GM11168 (cell line): ENCODE measurements around the gene AADACL3.
"Not testable (repeated sequence)": the region's sequence is repeated elsewhere in the genome, so short reads cannot be mapped to it uniquely, and the experiment has no call there.

ENCODE experiments used
- in situ Hi-C: fragments of 300-500 bp; cut with MboI; formaldehyde crosslinking; loops from one replicate; pipeline ENCODE4 v1.12.0; 2022; ENCODE audit warnings: low sequenced_read_pairs; ENCODE audit not compliant: unreplicated experiment

AADACL3 gene

GRCh38 chr1:12712929-12713328 lies 3.0 kb upstream of the AADACL3 start:
- in situ Hi-C loops, result no loop called here

- in situ Hi-C loops, result not testable (repeated sequence)
Measured at GRCh38 chr1:12713651-12714050, 2.3 kb upstream of the AADACL3 start.

- in situ Hi-C loops, result no loop called here
Measured at GRCh38 chr1:12714710-12715475, 1.0 kb upstream of the AADACL3 start.

- in situ Hi-C loops, result no loop called here
Measured at GRCh38 chr1:12717301-12717838, 1.5 kb downstream of the AADACL3 start.

GRCh38 chr1:12722626-12723025 lies 6.7 kb downstream of the AADACL3 start:
- in situ Hi-C loops, result no loop called here

GRCh38 chr1:12728391-12728790 lies 12.5 kb downstream of the AADACL3 start:
- in situ Hi-C loops, result no loop called here

GRCh38 chr1:12730156-12730555 lies 14.2 kb downstream of the AADACL3 start:
- in situ Hi-C loops, result no loop called here

- in situ Hi-C loops, result not testable (repeated sequence)
Measured at GRCh38 chr1:12731084-12731483, 15.2 kb downstream of the AADACL3 start.

- in situ Hi-C loops, result no loop called here
Measured at GRCh38 chr1:12734651-12735050, 18.7 kb downstream of the AADACL3 start.

- in situ Hi-C loops, result no loop called here
Measured at GRCh38 chr1:12738934-12739333, 23.0 kb downstream of the AADACL3 start.

GRCh38 chr1:12739613-12740012 lies 23.7 kb downstream of the AADACL3 start:
- in situ Hi-C loops, result no loop called here

- in situ Hi-C loops, result no loop called here
Measured at GRCh38 chr1:12741946-12742345, 26.0 kb downstream of the AADACL3 start.

- in situ Hi-C loops, result no loop called here
Measured at GRCh38 chr1:12745126-12745991, 29.4 kb downstream of the AADACL3 start.

- in situ Hi-C loops, result no loop called here
Measured at GRCh38 chr1:12745992-12746323, 30.0 kb downstream of the AADACL3 start, which contains the start of gene CFAP107. TSS of gene CFAP107 (plus strand) at chr1:12746200. CDS start at chr1:12746431, 231 bp downstream.

- in situ Hi-C loops, result no loop called here
Measured at GRCh38 chr1:12748778-12749355, 33.0 kb downstream of the AADACL3 start.

- in situ Hi-C loops, result no loop called here
Measured at GRCh38 chr1:12754738-12755137, 38.8 kb downstream of the AADACL3 start.

GRCh38 chr1:12756273-12756672 lies 40.4 kb downstream of the AADACL3 start:
- in situ Hi-C loops, result no loop called here

- in situ Hi-C loops, result no loop called here
Measured at GRCh38 chr1:12756768-12757413, 41.0 kb downstream of the AADACL3 start.

GRCh38 chr1:12757836-12758235 lies 41.9 kb downstream of the AADACL3 start:
- in situ Hi-C loops, result no loop called here

GRCh38 chr1:12760256-12760795 lies 44.4 kb downstream of the AADACL3 start:
- in situ Hi-C loops, result no loop called here
